Activated effector memory CD4-positive, alpha-beta T cell treated with Interleukin-2 at 50 U/mL for 16 hours (primary cell): ENCODE results near the gene PAGE4.

Experiments used
- DNase-seq: peaks from one replicate; pipeline ENCODE4 v3.0.0-alpha.2; 2020

PAGE4 gene

GRCh38 chrX:49877397-49878101 is 48.4 kb downstream of the PAGE4 start:
- no peak for DNase-seq

- DNase-seq = no peak
Measured at GRCh38 chrX:49878128-49878833, 49.2 kb downstream of the PAGE4 start.

- DNase-seq = peak; percentile 77
Measured at GRCh38 chrX:49878834-49879655, 49.9 kb downstream of the PAGE4 start, which contains the start of gene USP27X. Gene USP27X (plus strand): TSS chrX:49879484. CDS start chrX:49880308, 824 bp downstream.

GRCh38 chrX:49879656-49880277 is 50.7 kb downstream of the PAGE4 start:
- no peak for DNase-seq

- no peak for DNase-seq
Measured at GRCh38 chrX:49880668-49881067, 51.6 kb downstream of the PAGE4 start.
